K562 treated with DMSO at 1 percent for 12 hours (cell line): ENCODE results near the gene ADAP2. TPM values are rescaled to one million over a fixed set of nuclear protein-coding genes. Genes with fewer than 3 reads are reported as not detected.

Source experiments
- total RNA-seq: library from RNA; unstranded; fragments of 300-600 nt; gene quantifications from 2 replicates; pipeline ENCODE4 v1.2.3, GENCODE V29; 2022; ENCODE audit not compliant: insufficient read depth

ADAP2 gene, protein sequence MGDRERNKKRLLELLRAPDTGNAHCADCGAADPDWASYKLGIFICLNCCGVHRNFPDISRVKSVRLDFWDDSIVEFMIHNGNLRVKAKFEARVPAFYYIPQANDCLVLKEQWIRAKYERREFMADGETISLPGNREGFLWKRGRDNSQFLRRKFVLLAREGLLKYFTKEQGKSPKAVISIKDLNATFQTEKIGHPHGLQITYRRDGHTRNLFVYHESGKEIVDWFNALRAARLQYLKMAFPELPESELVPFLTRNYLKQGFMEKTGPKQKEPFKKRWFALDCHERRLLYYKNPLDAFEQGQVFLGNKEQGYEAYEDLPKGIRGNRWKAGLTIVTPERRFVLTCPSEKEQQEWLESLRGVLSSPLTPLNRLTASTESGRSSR
- total RNA-seq, result not detected in 2 replicates

DNA sequence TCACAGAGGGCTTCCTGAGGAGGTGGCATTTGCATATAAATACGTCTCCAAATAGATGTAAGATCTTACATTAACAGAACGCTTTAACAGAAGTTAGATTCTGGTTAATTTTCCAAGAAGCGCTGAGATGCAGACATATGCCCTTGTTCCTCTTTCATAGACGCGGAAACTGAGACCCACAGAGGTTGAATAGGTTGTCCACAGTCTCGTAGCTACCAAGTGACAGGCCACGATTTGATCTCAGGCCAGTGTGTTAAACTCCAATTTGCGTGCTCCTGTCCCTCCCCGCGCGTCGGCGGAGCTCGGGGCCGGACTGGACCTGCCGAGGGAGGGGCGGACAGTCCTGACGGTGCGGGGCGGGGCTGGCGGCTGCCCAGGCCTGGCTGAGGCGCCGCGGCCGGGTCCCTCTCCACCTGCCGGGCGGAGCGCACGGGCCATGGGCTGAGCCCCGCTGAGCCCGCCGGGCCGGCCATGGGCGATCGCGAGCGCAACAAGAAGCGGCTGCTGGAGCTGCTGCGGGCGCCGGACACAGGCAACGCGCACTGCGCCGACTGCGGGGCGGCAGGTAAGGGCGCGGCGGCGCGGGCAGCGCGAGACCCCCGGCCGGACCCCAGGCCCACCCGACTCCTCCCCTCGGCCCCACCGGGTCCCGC is at the start of gene ADAP2:
TSS of gene ADAP2 (plus strand) at position 402 of the 653 bp plus-strand sequence. CDS start at position 472, 70 bp downstream.

DNA sequence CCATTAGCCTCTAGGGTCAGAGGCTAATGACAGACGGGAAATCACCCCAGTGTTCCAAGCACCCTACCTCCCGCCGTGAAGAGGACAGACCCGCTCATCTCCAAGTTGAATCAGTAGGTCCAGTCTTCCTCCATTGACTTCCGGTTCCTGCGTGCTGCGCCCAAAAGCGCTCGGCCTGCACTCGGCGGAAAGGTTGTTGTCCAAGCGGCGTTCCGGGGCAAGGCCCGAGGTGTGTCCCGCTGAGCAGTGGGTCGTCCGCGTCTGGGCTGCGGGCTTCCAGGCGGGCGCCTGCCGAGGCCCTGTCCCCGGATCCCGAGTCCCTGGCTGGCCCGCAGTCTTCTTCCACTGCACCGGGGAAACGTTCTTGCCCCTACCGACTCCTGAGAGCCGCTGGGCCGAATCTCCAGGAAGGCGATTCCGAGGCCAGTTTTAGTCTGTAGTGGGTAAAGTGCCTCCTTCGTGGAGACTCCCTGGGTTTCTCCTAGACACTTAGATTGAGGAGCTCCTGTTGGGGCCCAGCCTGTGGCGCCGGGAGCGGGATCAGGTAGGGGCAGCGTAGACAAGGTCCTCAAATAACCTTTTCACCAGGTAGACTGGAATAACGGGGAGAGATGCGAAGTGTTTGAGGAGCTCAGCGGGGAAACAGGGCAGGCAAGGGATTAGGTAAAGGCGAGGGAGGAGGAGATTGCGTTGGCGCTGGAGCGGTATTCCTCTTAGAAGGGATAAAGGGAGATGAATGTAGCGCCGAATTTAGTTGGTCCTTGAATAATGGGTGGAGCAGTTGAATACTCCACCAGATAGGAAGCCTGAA is 15.4 kb upstream of the ADAP2 start, which contains the start of gene TEFM:
TSS of gene TEFM (minus strand) at position 138 of the 811 bp plus-strand sequence. CDS start at position 98, 40 bp downstream.

DNA sequence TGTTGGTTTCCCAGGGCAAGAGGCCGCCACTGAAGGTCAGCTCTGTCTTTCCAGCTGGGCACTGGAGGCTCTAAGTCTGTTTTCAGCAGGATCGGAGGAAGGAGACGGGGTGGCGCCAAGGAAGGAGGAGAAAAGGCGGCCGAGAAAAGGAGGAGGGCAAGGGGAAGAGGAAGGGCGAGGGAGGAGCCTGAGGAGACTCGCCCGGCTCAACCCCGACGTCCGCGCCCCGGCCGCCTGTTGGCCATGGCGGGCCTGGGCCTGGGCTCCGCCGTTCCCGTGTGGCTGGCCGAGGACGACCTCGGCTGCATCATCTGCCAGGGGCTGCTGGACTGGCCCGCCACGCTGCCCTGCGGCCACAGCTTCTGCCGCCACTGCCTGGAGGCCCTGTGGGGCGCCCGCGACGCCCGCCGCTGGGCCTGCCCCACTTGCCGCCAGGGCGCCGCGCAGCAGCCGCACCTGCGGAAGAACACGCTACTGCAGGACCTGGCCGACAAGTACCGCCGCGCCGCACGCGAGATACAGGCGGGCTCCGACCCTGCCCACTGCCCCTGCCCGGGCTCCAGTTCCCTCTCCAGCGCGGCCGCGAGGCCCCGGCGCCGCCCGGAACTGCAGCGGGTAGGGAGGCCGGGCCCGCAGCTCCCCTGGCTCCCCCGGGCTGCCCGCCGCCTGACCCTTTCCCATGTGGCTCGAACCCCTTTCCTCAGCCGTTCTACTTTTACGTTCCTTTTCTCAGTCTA is 49.3 kb downstream of the ADAP2 start, which contains the start of gene RNF135:
TSS of gene RNF135 (plus strand) at position 209 of the 737 bp plus-strand sequence. CDS start at position 244, 35 bp downstream.

Other genes starting within 250 kb of the ADAP2 start
- gene CRLF3, start 97.3 kb upstream of the ADAP2 start, total RNA-seq, result 11.0 and 25.2 TPM in 2 replicates
- 2.7 and 14.0 TPM in 2 replicates for gene ATAD5, start 90.0 kb upstream of the ADAP2 start, total RNA-seq
- 15.6 and 24.1 TPM in 2 replicates for gene TEFM, start 15.7 kb upstream of the ADAP2 start, total RNA-seq
- gene RNF135, start 49.1 kb downstream of the ADAP2 start, total RNA-seq, result not detected in 2 replicates
- 2.0 and 28.6 TPM in 2 replicates for gene NF1, start 173.0 kb downstream of the ADAP2 start, total RNA-seq